ENCODE data around the gene MICAL3. TPM values are rescaled to one million over a fixed set of nuclear protein-coding genes. Genes with fewer than 3 reads are reported as not detected.

The MICAL3 gene
- total and polyA plus RNA-seq, 9 donors = 17.5 to 106 (median 81.3) TPM

GRCh38 chr22:17924735-17925364, 99.5 kb downstream of the MICAL3 start:
- peak in 2 of 5 donors; percentile 19 to 21 for DNase-seq
- H3K36me3 ChIP-seq = no peaks in the 10 kb centered on the region
- H3K27ac ChIP-seq = peak overlapping the region in 1 of 2 donors; percentile 33
- no peak for TF ChIP-seq POLR2A (IDR thresholded peaks at IDR 0.05)
- no peak for TF ChIP-seq EP300 (IDR thresholded peaks at IDR 0.05)
- no peak for TF ChIP-seq CTCF (IDR thresholded peaks at IDR 0.05)
- H3K4me1 ChIP-seq (ENCODE audit: insufficient read depth) = peaks cover 54% of the 10 kb centered on the region
- H3K27me3 ChIP-seq = no peaks in the 10 kb centered on the region
- intact Hi-C loops (cut with DNase I) = loop anchor here in 1 of 4 donors (5.0 kb wide), 1 partner anchor 72 kb away; no protein-coding TSS in a partner anchor
- no peaks in the 10 kb centered on the region for H3K9me3 ChIP-seq
- WGBS, 3 donors = 40 to 59% (median 54%) methylated on average over 4 of the region's 4 CpGs
- H3K4me3 ChIP-seq = no peak overlapping the region

- WGBS, 3 donors = 85 to 89% (median 88%) methylated on average over 7 of the region's 7 CpGs
- H3K27me3 ChIP-seq = no peaks in the 10 kb centered on the region
- peaks cover 55% of the 10 kb centered on the region for H3K4me1 ChIP-seq (ENCODE audit: insufficient read depth)
- no peaks in the 10 kb centered on the region for H3K9me3 ChIP-seq
- intact Hi-C loops (cut with DNase I) = loop anchor here in 1 of 4 donors (5.0 kb wide), 1 partner anchor 73 kb away; no protein-coding TSS in a partner anchor
- no peak for TF ChIP-seq CTCF (IDR thresholded peaks at IDR 0.05)
- no peak overlapping the region for H3K4me3 ChIP-seq
- H3K36me3 ChIP-seq = no peaks in the 10 kb centered on the region
- peak in 2 of 5 donors; percentile 13 to 19 for DNase-seq
- H3K27ac ChIP-seq = no peak overlapping the region
Measured at GRCh38 chr22:17924076-17924475, 100.3 kb downstream of the MICAL3 start.

DNA sequence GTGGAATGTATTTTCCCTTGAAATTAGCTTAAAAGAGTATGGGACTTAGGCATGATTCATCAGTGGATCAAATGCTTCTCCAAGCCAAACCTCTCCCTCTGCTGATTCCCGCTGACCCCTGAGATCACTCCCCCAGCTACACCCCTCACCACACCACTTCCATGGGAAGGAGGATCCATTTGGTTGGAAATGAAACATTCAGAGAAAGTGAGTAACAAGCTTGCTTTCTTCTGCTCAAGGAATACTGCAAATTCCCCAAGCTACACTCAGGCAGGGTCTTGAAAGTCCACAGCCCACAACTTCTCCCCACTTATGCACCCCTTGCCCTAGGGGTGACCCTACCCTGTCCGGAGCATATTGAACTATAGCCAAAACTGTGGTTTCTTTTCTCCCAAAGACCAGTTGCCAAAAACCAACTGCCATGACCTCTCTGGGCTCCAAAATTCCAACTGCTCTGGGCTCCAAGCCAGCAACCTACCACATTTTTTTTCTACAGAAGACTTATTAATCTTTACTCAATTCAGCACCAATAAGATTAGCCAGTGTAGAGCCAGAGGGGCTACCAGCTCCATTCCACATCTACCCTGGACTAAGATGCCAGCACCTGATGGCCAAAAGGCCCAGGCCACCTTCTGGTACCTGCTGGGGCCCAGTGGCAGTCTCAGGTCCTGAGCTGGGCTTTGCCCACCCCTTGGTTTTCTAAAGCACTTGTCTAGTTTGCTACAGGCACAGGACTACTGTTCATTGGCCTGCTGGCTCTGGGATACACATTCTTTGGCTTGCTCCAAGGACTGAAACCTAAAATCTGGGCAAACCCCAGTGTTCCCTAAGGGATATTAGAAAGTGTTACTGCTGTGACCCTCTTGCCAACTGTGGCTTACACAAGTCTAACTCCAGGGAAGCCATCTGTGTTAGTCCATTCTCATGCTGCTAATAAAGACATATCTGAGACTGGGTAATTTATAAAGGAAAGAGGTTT, 101.1 kb downstream of the MICAL3 start:
- TF ChIP-seq EP300 (IDR thresholded peaks at IDR 0.05) (no peak), POLR2A (IDR thresholded peaks at IDR 0.05) (no peak), CTCF (IDR thresholded peaks at IDR 0.05) (no peak)
- 4 to 9% (median 7%) methylated on average over 2 of the region's 2 CpGs for WGBS, 3 donors
- Histone ChIP-seq H3K27me3 (no peaks in the 10 kb centered on the region), H3K36me3 (no peaks in the 10 kb centered on the region), H3K4me1 (ENCODE audit: insufficient read depth) (peaks cover 56% of the 10 kb centered on the region), H3K9me3 (no peaks in the 10 kb centered on the region), H3K4me3 (no peak overlapping the region), H3K27ac (peak overlapping the region in 1 of 2 donors; percentile 55)
- intact Hi-C loops (cut with DNase I) = loop anchor here in 1 of 4 donors (5.0 kb wide), 1 partner anchor 74 kb away; no protein-coding TSS in a partner anchor
- DNase-seq = peak in 3 of 5 donors; percentile 59 to 62 (median 61)
